Measurements from ENCODE around the gene TFR2.

GRCh38 chr7:100686201-100686821, 45.0 kb upstream of the TFR2 start:
- TF ChIP-seq, protein P1, sequence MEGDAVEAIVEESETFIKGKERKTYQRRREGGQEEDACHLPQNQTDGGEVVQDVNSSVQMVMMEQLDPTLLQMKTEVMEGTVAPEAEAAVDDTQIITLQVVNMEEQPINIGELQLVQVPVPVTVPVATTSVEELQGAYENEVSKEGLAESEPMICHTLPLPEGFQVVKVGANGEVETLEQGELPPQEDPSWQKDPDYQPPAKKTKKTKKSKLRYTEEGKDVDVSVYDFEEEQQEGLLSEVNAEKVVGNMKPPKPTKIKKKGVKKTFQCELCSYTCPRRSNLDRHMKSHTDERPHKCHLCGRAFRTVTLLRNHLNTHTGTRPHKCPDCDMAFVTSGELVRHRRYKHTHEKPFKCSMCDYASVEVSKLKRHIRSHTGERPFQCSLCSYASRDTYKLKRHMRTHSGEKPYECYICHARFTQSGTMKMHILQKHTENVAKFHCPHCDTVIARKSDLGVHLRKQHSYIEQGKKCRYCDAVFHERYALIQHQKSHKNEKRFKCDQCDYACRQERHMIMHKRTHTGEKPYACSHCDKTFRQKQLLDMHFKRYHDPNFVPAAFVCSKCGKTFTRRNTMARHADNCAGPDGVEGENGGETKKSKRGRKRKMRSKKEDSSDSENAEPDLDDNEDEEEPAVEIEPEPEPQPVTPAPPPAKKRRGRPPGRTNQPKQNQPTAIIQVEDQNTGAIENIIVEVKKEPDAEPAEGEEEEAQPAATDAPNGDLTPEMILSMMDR (IDR thresholded peaks at IDR 0.05): no peak
- no peak for TF ChIP-seq POLR2A (IDR thresholded peaks at IDR 0.05)

Measured in Peyer's patch (tissue), 4 donors.